ENCODE results near the gene DNALI1.

DNA sequence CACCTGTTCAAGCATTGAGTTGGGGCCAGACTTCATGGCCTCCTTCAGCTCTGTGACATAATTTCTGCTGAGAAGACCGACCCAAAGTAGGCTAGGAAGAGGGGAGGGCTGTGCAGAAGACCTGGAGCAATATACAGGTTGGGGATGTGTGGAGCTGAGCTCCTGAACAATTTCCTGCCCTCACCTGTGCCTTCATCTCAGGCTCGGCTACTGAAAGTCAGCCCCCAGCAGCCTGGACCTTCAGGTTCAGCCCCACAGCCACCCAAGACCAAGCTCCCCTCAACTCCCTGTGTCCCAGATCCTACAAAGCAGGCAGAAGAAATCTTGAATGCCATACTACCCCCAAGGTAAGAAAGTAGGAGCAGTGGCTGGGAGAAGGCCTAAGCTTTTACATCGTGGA lies 662 bp downstream of the DNALI1 start:
- TF ChIP-seq, protein P1, sequence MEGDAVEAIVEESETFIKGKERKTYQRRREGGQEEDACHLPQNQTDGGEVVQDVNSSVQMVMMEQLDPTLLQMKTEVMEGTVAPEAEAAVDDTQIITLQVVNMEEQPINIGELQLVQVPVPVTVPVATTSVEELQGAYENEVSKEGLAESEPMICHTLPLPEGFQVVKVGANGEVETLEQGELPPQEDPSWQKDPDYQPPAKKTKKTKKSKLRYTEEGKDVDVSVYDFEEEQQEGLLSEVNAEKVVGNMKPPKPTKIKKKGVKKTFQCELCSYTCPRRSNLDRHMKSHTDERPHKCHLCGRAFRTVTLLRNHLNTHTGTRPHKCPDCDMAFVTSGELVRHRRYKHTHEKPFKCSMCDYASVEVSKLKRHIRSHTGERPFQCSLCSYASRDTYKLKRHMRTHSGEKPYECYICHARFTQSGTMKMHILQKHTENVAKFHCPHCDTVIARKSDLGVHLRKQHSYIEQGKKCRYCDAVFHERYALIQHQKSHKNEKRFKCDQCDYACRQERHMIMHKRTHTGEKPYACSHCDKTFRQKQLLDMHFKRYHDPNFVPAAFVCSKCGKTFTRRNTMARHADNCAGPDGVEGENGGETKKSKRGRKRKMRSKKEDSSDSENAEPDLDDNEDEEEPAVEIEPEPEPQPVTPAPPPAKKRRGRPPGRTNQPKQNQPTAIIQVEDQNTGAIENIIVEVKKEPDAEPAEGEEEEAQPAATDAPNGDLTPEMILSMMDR (IDR thresholded peaks at IDR 0.05): no peak
- no peak for TF ChIP-seq POLR2AphosphoS5 (IDR thresholded peaks at IDR 0.05; ENCODE audit: low read depth, low read length)
- TF ChIP-seq, protein P2, sequence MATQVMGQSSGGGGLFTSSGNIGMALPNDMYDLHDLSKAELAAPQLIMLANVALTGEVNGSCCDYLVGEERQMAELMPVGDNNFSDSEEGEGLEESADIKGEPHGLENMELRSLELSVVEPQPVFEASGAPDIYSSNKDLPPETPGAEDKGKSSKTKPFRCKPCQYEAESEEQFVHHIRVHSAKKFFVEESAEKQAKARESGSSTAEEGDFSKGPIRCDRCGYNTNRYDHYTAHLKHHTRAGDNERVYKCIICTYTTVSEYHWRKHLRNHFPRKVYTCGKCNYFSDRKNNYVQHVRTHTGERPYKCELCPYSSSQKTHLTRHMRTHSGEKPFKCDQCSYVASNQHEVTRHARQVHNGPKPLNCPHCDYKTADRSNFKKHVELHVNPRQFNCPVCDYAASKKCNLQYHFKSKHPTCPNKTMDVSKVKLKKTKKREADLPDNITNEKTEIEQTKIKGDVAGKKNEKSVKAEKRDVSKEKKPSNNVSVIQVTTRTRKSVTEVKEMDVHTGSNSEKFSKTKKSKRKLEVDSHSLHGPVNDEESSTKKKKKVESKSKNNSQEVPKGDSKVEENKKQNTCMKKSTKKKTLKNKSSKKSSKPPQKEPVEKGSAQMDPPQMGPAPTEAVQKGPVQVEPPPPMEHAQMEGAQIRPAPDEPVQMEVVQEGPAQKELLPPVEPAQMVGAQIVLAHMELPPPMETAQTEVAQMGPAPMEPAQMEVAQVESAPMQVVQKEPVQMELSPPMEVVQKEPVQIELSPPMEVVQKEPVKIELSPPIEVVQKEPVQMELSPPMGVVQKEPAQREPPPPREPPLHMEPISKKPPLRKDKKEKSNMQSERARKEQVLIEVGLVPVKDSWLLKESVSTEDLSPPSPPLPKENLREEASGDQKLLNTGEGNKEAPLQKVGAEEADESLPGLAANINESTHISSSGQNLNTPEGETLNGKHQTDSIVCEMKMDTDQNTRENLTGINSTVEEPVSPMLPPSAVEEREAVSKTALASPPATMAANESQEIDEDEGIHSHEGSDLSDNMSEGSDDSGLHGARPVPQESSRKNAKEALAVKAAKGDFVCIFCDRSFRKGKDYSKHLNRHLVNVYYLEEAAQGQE (IDR thresholded peaks at IDR 0.05; ENCODE audit: insufficient read depth in 1 of 2, low read depth in 2 of 2, low read length in 1 of 2): no peak

Data from Panc1 (cell line).